ENCODE data around the gene NRF1. TPM values are rescaled to one million over a fixed set of nuclear protein-coding genes. Genes with fewer than 3 reads are reported as not detected.

Gene NRF1
- total and polyA plus RNA-seq, 2 of the 13 experiments (the other 11 are each of a cell fraction or from before 2014, with no cell fraction given), result 9.3 to 10.1 TPM

GRCh38 chr7:129780257-129780973 is 168.9 kb downstream of the NRF1 start (continued):
- TF ChIP-seq MAFF (IDR thresholded peaks at IDR 0.05; ENCODE audit: low read depth, low read length), result no peak
- TF ChIP-seq RFX1 (IDR thresholded peaks at IDR 0.05), result no peak
- no peak for TF ChIP-seq TGIF2 (CRISPR knock-in tag; IDR thresholded peaks at IDR 0.05)
- TF ChIP-seq ATF6 (CRISPR knock-in tag; conservative IDR thresholded peaks at IDR 0.05), result no peak
- peak; percentile 31; the same call in 1 of the 2 replicates for TF ChIP-seq SP2 (CRISPR knock-in tag; IDR thresholded peaks at IDR 0.05)
- no peak for TF ChIP-seq ZNF484 (CRISPR knock-in tag; IDR thresholded peaks at IDR 0.05; ENCODE audit: borderline replicate concordance, low read depth)
- no peak for TF ChIP-seq SATB2 (CRISPR knock-in tag; IDR thresholded peaks at IDR 0.05)
- no peak for TF ChIP-seq CHD2 (IDR thresholded peaks at IDR 0.05; ENCODE audit: low read depth, low read length)
- TF ChIP-seq ZFP90 (CRISPR knock-in tag; IDR thresholded peaks at IDR 0.05; ENCODE audit: borderline replicate concordance), result no peak
- TF ChIP-seq PAXIP1 (CRISPR knock-in tag; conservative IDR thresholded peaks at IDR 0.05), result no peak
- no peak for TF ChIP-seq ZNF326 (CRISPR knock-in tag; IDR thresholded peaks at IDR 0.05; ENCODE audit: borderline replicate concordance)
- TF ChIP-seq, protein P1, sequence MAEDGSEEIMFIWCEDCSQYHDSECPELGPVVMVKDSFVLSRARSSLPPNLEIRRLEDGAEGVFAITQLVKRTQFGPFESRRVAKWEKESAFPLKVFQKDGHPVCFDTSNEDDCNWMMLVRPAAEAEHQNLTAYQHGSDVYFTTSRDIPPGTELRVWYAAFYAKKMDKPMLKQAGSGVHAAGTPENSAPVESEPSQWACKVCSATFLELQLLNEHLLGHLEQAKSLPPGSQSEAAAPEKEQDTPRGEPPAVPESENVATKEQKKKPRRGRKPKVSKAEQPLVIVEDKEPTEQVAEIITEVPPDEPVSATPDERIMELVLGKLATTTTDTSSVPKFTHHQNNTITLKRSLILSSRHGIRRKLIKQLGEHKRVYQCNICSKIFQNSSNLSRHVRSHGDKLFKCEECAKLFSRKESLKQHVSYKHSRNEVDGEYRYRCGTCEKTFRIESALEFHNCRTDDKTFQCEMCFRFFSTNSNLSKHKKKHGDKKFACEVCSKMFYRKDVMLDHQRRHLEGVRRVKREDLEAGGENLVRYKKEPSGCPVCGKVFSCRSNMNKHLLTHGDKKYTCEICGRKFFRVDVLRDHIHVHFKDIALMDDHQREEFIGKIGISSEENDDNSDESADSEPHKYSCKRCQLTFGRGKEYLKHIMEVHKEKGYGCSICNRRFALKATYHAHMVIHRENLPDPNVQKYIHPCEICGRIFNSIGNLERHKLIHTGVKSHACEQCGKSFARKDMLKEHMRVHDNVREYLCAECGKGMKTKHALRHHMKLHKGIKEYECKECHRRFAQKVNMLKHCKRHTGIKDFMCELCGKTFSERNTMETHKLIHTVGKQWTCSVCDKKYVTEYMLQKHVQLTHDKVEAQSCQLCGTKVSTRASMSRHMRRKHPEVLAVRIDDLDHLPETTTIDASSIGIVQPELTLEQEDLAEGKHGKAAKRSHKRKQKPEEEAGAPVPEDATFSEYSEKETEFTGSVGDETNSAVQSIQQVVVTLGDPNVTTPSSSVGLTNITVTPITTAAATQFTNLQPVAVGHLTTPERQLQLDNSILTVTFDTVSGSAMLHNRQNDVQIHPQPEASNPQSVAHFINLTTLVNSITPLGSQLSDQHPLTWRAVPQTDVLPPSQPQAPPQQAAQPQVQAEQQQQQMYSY (CRISPR knock-in tag; IDR thresholded peaks at IDR 0.05), result no peak
- no peak for TF ChIP-seq RFXANK (CRISPR knock-in tag; IDR thresholded peaks at IDR 0.05)
- TF ChIP-seq TOPORS (CRISPR knock-in tag; IDR thresholded peaks at IDR 0.05), result no peak
- no peak for TF ChIP-seq ZNF335 (CRISPR knock-in tag; IDR thresholded peaks at IDR 0.05)
- 0 out of 2 replicates have a peak, but pooled peaks have one; percentile 14 for TF ChIP-seq ZNF350 (CRISPR knock-in tag; IDR thresholded peaks at IDR 0.05; ENCODE audit: borderline replicate concordance, low read depth)
- no peak for TF ChIP-seq PHB2 (IDR thresholded peaks at IDR 0.05; ENCODE audit: partially characterized antibody)
- TF ChIP-seq MIXL1 (CRISPR knock-in tag; IDR thresholded peaks at IDR 0.05), result no peak
- no peak for TF ChIP-seq TP53 (CRISPR knock-in tag; conservative IDR thresholded peaks at IDR 0.05)
- TF ChIP-seq ZNF235 (CRISPR knock-in tag; IDR thresholded peaks at IDR 0.05; ENCODE audit: borderline replicate concordance), result no peak
- no peak for TF ChIP-seq TAF15 (IDR thresholded peaks at IDR 0.05; ENCODE audit: low read depth, low read length, poor library complexity, severe bottlenecking)
- TF ChIP-seq ZFP36 (IDR thresholded peaks at IDR 0.05; ENCODE audit: borderline replicate concordance, low read depth, low read length, partially characterized antibody), result no peak
